Measurements from ENCODE around the gene C2orf68.
"Not testable (repeated sequence)": the region's sequence is repeated elsewhere in the genome, so short reads cannot be mapped to it uniquely, and the experiment has no call there.

Gene C2orf68, protein sequence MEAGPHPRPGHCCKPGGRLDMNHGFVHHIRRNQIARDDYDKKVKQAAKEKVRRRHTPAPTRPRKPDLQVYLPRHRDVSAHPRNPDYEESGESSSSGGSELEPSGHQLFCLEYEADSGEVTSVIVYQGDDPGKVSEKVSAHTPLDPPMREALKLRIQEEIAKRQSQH

DNA sequence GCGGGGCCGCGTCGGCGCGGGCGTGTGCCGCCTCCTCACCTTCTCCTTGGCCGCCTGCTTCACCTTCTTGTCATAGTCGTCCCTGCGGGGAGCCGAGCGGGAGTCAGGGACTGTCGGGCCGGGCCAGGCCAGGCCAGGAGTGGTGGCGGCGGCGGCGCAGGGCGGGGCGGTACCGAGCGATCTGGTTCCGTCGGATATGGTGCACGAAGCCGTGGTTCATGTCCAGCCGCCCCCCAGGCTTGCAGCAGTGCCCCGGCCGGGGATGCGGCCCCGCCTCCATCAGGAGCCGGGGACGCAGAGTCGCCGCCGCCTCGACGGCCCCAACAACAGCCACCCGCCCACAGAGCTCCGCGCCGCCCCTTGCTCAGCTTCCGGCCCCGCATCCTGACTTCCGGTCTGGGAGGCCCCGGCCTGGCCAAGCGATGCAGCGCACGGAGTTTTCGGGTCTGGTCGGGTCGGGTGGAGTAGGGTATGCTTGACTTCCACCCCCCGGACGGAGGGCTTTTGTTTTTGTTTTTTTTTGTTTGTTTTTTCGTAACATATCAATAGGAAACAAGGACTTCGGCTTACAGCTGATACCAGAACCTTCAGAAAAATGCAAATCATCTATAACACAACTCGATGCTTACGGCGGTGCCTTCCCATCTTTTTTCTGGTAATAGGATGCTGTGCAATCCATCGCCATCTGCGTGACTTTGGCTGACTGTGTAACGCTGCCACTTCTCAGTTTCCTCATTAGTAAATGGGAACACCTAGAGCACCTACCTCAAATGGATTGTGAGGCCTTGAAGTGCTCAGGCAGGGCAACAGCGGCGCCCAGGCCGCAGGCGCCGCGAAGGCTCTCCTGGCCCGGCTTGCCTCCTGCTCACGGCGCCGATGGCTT is at the start of gene C2orf68:
Gene C2orf68 (minus strand): TSS at position 362 of the 883 bp plus-strand sequence. CDS start 82 bp downstream, at position 280.
- peak; percentile 88 for DNase-seq

DNA sequence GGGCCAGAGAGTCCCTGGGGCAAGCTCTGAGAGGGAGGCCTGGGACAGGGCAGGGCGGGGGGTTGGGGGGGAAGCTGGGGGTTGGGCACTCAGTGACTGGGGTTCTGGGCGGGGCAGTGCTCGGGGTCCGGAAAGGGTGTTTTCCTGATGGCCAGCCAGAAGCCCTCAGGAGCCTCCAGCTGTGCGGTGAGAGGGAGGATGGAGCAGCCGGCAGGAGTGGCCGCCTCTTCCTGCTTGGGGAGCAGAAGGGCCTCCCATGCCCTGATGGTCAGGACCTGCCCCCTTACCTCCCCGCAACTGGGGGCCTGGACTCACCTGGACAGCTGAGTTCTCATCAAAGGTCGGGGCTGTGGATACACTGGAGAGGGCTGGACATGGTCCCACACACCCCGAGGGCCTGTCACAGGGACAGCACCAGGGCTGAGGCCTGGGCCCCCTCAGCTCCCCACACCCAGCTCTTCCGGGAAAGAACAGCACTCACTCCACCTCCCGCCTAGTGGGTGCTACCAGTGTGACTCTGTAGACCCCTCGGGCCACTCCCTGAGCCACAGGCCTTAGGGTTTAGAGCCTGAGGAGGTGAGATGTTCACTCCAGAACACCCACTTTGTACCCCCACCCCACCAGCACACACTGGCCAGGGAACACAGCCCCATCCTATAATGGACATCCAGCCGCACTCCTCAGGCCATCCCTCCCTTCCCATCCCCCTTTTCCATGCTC is 49.4 kb upstream of the C2orf68 start:
- DNase-seq, result no peak

DNA sequence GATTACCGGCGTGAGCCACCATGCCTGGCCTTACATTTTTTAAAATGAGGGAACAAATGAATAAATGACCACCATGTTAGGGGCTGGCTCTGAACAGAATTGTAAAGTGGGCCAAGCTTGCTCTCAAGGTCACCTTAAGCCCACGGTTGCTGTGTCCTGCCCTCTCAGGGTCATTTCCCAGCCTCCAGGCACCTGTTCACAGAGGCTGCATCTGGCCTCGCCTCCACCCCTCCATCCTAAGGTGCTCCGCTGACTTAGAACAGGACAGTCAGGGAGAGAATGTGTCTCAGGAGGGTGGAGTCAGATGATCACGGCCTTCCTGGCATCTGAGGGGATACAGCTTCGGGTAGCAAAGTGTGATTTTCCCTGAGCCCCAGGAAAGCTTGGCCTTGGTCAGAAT is 48.9 kb upstream of the C2orf68 start:
- no peak for DNase-seq

DNA sequence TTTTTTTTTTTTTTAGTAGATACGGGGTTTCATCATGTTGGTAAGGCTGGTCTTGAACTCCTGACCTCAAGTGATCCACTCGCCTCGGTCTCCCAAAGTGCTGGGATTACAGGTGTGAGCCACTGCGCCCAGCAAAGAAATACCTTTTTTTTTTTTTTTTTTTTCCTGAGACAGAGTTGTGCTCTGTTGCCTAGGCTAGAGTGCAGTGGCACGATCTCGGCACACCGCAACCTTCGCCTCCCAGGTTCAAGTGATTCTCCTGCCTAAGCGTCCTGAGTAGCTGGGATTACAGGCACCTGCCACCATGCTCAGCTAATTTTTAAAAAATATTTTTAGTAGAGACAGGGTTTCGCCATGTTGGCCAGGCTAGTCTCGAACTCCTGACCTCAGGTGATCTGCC is 48.4 kb upstream of the C2orf68 start:
- DNase-seq, result not testable (repeated sequence)

DNA sequence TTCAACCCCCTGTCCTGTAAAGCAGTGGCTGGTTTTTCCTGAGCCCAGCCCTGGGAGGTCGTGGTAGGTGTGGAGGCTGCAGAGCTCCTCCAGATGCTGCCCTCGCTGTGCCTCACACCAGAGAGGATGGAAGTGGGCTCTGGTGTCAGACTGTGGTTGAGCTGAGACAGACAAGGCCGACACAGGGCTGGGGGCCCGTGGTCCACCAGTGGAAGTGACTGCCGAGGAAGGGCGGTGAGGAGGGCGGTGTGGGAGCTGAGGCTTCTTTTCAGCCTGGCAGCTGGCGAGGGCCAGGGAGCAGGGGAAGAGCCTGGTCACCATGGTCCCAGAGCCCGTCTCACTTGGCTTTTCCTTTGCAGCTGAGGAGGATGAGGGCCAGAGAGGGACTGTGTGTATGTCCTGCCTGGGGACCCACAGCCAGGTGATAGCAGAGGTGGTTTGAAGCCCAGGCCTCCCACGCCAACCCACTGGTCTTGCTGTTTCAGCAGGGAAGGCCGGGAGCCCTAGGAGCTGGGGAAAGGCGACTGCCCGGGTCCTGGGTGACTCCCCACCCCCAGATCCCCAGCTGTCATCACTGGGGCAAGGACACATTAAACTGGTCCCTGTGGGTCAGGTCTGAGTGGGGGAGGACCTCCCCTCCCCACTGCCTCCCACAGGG is 47.6 kb upstream of the C2orf68 start:
- DNase-seq, result no peak

DNA sequence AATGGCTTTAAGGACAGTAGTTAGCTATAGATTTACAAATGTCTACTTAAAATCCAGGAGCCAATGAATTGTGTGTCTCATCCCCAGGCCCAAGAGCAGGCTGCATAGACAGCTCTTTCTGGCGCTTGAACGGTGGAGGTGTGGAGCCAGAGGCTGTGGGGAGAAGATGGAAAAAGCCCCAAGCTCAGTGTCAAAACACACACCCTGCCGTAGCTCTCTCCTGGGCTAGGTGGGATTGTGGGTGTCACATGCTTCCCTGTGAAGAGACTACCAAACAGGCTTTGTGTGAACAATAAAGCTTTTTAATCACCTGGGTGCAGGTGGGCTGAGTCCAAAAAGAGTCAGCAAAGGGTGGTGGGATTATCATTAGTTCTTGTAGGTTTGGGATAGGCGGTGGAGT is 45.5 kb upstream of the C2orf68 start:
- not testable (repeated sequence) for DNase-seq

DNA sequence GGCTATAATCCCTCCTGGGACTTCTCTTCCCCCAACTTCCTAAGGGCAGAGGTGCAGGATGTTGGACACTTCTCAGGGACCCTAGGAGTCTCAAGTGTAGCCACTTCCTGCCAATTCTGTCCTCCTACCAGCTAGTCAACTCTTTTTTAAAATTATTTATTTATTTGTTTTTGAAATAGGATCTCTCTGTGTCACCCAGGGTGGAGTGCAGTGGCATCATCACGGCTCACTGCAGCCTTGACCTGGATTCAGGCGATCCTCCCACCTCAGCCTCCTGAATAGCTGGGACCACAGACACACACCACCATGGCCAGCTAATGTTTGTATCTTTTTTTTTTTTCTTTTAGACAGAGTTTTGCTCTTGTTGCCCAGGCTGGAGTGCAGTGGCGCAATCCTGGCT is 44.6 kb upstream of the C2orf68 start:
- no peak for DNase-seq

DNA sequence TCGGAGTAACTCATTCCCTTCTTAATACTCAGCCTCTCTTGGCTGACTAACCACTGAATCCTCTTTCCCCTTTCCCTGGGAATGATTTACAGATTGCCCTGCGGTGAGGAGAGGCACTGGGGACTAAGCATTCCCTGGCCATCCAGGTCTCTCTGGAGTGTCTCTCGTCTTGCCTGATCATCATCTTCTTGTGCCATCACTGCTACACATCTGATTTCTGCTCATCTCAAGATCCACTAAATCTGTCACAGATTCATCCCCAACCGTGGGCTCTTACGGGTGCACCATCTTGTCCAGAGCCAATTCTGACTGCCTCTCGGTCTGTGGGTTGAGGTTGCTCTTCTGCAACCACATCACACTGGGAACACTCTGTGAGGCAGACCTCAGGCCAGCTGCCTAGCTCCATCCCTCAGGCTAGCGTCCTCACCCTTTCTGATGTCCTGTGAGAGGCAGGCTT is 44.1 kb upstream of the C2orf68 start:
- DNase-seq, result no peak

DNA sequence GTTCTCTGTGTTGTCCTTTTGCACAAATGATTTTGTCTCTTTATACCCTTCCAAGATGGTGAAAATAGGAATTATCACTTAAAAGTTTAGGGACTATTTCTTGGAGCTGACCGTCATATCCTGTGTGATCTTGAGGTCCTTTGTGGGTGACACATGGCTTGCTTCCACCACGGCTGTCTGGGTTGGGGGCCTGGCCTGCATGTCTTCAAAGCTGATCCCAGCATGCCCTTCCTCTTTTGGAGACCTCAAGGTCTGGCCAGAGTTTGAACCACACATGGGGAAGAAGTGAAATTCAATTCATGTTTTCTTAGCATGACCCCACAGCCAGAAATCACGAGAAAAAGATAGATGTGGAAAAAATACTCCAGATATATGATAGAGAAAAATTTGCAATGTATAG is 42.1 kb upstream of the C2orf68 start:
- no peak for DNase-seq

DNA sequence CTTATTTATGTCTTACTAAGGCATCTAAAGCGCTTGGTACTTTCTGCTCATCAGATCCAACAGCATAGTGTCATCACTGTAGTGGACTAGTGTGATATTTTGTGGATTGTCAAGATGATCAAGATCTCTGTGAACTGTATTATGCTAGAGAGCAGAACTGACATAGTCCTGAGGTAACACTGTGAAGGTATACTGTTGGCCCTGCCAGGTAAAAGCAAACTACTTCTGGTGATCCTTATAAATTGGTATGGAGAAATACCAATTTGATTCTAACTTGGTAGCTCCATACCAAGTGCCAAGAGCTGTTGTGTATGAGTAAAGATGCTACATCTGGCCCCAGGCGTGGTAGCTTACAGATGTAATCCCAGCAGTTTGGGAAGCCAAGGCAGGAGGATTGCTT is 40.2 kb upstream of the C2orf68 start:
- DNase-seq, result no peak

DNA sequence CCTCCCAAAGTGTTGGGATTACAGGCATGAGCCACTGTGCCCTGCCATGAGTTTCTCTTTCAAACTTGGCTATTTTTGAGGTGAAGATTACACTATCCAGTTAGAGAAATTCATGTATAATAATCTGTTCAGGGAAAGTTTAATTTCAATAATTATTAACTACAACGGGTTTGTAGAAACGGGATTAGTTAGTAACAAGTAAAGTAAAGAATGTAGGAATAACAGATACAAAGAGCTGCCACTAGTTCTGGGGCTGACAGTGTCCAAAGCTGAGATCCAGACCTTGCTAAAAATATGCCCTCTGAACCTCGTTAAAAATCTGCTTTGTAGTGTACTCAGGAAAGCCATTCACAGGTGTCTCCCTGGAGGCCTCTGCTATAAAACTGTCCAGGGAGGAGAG is 39.2 kb upstream of the C2orf68 start:
- no peak for DNase-seq

DNA sequence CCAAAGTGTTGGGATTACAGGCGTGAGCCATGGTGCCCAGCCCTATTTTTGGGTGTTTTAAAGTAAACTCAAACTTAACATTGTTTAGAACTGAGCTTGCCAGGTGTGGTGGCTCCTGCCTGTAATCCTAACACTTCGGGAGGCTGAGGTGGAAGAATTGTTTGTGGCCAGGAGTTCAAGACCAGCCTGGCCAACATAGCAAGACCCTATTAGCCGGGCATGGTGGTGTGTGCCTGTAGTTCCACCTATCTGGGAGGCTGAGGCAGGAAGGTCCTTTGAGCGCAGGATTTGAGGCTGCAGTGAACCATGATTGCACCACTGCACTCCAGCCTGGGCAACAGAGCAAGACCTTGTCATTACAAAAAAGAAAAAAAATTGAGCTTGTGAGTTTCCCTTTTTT is 38.6 kb upstream of the C2orf68 start:
- DNase-seq, result no peak

DNA sequence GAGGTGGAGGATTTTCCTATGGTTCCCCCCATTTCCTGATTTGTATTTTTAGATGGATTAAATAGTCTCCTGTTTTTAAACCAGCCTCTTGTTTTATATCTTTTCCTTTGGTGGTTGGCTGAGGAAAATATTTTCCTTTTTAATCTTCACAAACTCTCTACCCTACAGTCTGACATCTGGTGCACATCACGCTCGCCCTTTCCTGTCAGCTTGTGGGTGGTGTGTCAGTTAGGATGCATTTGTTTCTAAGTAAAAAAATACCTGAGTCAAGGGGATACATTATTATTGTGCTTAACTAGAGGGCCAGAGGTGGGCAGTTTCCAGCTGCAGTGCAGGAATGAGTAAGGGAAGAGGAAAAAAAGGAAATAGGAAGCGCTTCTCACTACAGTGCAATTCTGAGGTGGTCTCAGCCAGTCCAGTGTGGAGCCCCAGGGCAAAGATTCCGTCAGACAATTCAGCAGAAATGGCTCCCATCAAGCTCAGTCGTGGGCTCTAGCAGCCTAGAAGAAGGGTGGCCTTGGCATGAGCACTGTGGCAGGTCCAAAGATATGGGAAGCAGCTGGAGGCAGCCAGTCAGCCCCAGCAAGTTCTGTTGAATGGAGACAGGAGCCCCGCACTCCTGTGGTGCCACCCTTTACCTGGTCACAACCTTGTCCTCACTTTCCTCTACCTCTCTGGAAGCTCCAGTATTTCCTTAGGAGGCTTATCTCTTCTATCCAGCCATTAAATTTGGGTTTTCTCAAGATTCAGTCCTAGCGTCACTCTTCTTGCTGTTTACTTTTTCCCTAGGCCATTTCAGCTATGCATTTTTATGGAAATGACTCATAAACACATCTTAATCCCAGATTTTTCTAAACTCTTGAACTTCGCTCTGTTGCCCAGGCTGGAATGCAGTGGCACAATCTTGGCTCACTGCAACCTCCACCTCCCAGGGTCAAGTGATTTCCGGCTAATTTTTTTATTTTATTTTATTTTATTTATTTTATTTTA is 37.6 kb upstream of the C2orf68 start:
- DNase-seq, result no peak

DNA sequence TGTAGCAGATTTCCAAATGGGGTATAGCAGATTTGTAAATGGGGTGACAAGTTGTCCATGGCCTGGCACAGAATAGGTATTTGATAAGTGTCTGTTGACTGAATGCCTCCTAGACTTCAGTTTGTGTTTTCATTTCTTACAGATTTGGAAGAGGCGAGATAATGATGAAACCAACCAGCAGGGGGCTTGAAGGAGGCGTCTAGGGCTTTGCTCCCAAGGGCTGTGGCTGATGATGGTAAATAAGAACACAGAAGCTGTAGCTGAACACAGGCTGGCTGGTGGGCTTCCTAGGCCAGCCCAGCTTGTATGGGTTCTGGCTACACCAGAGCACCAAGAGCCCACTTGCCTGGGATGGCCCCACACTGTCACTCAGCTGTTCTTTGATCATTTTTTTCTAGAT is 36.8 kb upstream of the C2orf68 start:
- DNase-seq, result no peak

DNA sequence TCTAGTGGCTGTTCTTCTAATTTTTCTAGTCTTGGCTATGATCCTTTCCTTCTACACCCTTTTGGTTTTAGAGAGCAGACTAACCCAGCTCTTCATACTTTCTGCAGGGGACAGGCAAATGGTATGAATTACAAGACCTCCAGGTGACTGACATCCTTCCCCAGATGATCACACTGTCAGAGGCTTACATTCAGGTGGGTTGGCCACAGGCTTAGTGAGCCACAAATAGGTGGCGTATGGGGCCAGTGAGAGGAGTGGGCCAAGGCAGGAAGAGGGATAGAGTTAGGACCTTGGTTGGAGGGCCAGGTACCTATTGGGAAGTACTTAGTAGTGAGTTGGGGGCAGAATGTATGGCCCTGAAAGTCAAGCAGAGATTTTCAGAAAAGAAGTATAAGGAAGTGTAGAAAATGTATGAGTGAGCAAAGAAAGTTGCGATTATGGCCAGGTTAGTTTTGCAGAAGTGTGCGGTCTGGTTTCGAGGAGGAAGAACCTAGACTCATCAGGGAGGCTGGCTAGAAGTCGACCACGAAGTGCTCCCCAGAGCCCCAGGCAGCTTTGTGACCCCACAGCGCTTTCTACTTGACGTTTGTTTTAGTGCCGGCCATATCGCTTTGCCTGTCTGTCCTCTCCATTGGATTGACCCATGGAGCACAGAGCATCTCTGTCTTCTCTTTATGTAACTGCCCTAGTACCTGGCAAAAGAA is 36.1 kb upstream of the C2orf68 start:
- no peak for DNase-seq

DNA sequence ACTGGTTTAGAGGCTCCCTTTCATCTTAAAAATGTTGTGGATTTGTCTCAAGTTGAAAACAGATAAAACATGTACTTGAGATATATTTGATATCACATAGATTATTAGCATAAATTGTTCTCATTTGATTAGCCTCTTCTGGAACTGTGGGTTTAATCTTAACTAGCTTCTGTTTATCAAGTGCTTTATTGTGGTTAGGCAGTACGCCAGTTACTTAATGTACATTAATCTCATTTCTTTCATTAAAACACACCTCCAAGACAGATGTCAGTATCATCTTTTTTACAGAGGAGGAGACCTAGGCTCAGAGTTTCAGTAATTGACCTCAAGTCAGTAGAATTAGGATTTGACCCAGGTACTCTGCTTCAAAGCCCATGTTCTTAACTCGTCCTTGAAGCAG is 34.3 kb upstream of the C2orf68 start:
- no peak for DNase-seq

DNA sequence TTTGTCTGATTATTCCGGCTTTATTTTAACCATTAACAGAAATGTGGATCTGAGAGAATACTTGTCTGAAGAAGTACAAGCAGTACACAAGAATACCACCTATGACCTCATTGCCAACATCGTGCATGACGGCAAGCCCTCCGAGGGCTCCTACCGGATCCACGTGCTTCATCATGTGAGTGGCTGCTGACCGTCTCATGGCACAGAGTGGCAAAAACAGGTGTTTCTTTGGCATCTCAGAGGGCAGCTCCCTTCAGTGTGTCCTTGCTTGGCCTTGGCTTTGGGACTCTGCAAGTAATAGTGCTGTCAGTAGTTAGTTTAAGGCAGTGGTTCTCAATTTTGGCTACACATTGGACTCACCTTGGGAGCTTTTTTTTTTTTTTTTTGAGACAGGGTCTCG is 33.0 kb upstream of the C2orf68 start:
- DNase-seq, result no peak

DNA sequence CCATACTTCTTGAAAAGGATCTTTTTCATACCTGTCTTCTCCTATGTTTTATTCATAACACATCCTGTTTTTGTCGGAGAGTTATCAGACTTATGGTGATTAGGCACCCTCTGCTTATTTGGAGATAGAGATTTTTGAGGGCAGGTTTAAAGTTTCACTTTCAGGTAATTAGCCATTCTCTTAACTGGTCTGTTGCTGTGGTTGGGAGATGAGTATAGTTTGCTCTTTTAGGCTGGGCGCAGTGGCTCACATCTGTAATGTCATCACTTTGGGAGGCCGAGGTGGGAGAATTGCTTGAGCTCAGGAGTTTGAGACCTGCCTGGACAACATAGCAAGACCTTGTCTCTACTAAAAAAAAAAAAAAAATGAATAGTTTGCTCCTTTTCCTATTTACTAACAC is 30.9 kb upstream of the C2orf68 start:
- DNase-seq, result no peak

DNA sequence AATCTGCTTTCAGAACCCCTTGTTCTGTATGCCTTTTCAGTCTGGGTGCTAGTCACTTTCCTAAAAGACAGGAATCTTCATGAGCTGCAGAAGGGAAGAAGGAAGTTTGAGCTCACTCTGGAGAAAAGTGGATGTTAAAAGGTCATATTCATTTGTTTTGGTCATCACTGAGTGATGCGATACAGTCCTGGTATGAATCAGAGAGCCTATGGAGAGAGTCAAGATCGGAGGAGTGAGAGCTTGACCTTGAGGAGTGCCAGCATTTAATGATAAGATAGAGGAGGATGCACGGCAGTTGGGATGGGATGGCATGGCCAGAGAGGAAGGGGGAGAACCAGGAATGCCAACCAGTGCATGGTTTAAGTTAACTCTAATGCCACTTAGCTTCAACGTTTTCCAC is 23.8 kb upstream of the C2orf68 start:
- no peak for DNase-seq

DNA sequence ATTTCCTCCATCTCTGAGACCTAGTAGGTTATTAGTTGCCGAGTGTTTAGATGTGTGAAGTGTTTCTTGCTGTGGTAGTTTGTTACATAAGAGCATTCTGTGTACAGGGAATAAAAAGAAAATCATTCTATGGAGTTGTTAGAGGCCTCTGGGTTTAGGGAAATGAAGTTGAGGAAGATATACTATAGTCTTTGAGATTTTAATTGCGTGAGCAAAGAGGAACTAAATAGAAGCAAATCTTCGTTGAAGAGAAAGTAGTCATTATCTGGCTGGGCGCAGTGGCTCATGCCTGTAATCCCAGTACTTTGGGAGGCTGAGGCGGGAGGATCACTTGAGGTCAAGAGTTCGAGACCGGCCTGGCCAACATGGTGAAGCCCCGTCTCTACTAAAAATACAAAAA is 23.1 kb upstream of the C2orf68 start:
- no peak for DNase-seq

DNA sequence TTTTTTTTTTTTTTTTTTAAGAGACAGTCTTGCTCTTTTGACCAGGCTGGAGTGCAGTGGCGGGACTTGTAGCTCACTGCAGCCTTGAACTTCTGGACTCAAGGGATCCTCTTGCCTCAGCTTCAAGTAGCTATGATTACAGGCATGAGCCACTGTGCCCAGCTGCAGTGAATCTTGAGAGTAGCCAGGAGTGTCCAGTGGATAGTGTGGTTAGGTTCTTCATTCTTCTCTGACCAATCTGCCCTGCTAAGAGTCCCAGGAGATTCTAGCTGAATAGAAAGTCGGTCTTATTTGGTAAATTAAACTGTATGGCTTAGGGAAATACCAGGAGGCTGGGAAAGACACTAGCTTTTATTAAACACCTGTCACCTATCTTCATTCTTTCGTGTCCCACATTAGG is 19.4 kb upstream of the C2orf68 start:
- no peak for DNase-seq

Measured in GDM1 (cell line).